ENCODE results near the gene MCCC2.
"Not testable (repeated sequence)": the region's sequence is repeated elsewhere in the genome, so short reads cannot be mapped to it uniquely, and the experiment has no call there.

MCCC2 gene

GRCh38 chr5:71597001-71597400 lies 9.9 kb downstream of the MCCC2 start:
- CTCF ChIA-PET: no interaction called here
- DNase-seq (ENCODE audit: extremely low spot score): no peak
- TF ChIP-seq FOXK2 (IDR thresholded peaks at IDR 0.05) (no peak), BHLHE40 (IDR thresholded peaks at IDR 0.05; ENCODE audit: borderline replicate concordance) (no peak), TARDBP (IDR thresholded peaks at IDR 0.05) (no peak), SP1 (IDR thresholded peaks at IDR 0.05) (no peak), L3MBTL2 (conservative IDR thresholded peaks at IDR 0.05) (no peak), FOXA1 (IDR thresholded peaks at IDR 0.05) (no peak), FOXM1 (IDR thresholded peaks at IDR 0.05; ENCODE audit: borderline replicate concordance) (no peak), SUZ12 (IDR thresholded peaks at IDR 0.05) (no peak), CTBP1 (IDR thresholded peaks at IDR 0.05; ENCODE audit: borderline replicate concordance) (no peak), NFRKB (IDR thresholded peaks at IDR 0.05) (no peak), PKNOX1 (IDR thresholded peaks at IDR 0.05) (no peak), HDGF (IDR thresholded peaks at IDR 0.05; ENCODE audit: borderline replicate concordance) (no peak), ELF4 (IDR thresholded peaks at IDR 0.05) (no peak)
- POLR2A ChIA-PET: no interaction called here

DNA sequence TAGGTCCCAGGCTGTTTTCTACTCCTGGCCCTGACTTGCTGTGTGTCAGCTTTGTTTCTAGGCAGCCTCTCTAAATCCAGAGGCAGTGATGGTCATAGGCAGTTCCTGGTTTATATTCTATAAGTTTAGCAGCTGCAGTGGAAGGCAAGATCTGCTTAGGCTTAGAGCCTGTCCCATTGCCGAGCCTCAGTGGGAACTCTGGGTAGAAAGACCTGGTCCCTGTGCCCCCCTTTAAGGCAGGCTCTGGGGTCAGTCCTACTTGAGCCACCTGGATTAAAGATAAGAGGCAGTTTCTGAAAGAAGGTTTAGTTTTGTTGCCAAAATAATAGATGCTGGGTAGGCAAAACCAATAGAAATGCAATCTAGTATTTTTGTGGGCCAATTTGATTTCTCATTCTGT lies 13.6 kb downstream of the MCCC2 start:
- POLR2A ChIA-PET: interaction anchor here (1.3 kb wide), 1 partner anchor 13 kb away, joined by 5 read pairs; the partner anchor contains the start of gene MCCC2
- DNase-seq (ENCODE audit: extremely low spot score): no peak
- TF ChIP-seq ELF4 (IDR thresholded peaks at IDR 0.05): no peak
- TF ChIP-seq TARDBP (IDR thresholded peaks at IDR 0.05): no peak
- TF ChIP-seq FOXA1 (IDR thresholded peaks at IDR 0.05): no peak
- CTCF ChIA-PET: interaction anchor here (0.5 to 1.7 kb wide), 7 partner anchors 8 to 157 kb away, joined by 3 to 7 read pairs (median 4); no protein-coding TSS in a partner anchor

- DNase-seq (ENCODE audit: extremely low spot score): peak; percentile 69
- TF ChIP-seq L3MBTL2 (conservative IDR thresholded peaks at IDR 0.05): no peak
- POLR2A ChIA-PET: interaction anchor here (1.3 kb wide), 1 partner anchor 14 kb away, joined by 5 read pairs; the partner anchor contains the start of gene MCCC2
- CTCF ChIA-PET: interaction anchor here (0.5 to 1.7 kb wide), 7 partner anchors 9 to 157 kb away, joined by 3 to 7 read pairs (median 4); no protein-coding TSS in a partner anchor
These were observed 14.3 kb downstream of the MCCC2 start for GRCh38 chr5:71601222-71602026.

DNA sequence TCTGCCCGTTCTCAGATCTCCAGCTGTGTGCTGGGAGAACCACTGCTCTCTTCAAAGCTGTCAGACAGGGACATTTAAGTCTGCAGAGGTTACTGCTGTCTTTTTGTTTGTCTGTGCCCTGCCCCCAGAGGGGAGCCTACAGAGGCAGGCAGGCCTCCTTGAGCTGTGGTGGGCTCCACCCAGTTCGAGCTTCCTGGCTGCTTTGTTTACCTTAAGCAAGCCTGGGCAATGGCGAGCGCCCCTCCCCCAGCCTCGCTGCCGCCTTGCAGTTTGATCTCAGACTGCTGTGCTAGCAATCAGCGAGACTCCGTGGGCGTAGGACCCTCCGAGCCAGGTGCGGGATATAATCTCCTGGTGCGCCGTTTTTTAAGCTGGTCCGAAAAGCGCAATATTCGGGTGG lies 22.8 kb downstream of the MCCC2 start:
- CTCF ChIA-PET; DNase-seq (ENCODE audit: extremely low spot score); POLR2A ChIA-PET: not testable (repeated sequence)

GRCh38 chr5:71615809-71616208 lies 28.7 kb downstream of the MCCC2 start:
- no peak for DNase-seq (ENCODE audit: extremely low spot score)
- TF ChIP-seq ZNF384 (IDR thresholded peaks at IDR 0.05): no peak
- TF ChIP-seq ELF4 (IDR thresholded peaks at IDR 0.05): no peak
- no peak for TF ChIP-seq L3MBTL2 (conservative IDR thresholded peaks at IDR 0.05)
- TF ChIP-seq LEF1 (IDR thresholded peaks at IDR 0.05; ENCODE audit: borderline replicate concordance): no peak
- TF ChIP-seq NFRKB (IDR thresholded peaks at IDR 0.05): no peak
- no peak for TF ChIP-seq BHLHE40 (IDR thresholded peaks at IDR 0.05; ENCODE audit: borderline replicate concordance)
- no peak for TF ChIP-seq PKNOX1 (IDR thresholded peaks at IDR 0.05)
- TF ChIP-seq SP1 (IDR thresholded peaks at IDR 0.05): no peak
- no peak for TF ChIP-seq FOXM1 (IDR thresholded peaks at IDR 0.05; ENCODE audit: borderline replicate concordance)
- no peak for TF ChIP-seq HDGF (IDR thresholded peaks at IDR 0.05; ENCODE audit: borderline replicate concordance)
- POLR2A ChIA-PET: no interaction called here
- CTCF ChIA-PET: no interaction called here

- no peak for DNase-seq (ENCODE audit: extremely low spot score)
- TF ChIP-seq NFRKB (IDR thresholded peaks at IDR 0.05): no peak
- TF ChIP-seq SUZ12 (IDR thresholded peaks at IDR 0.05): no peak
- TF ChIP-seq LEF1 (IDR thresholded peaks at IDR 0.05; ENCODE audit: borderline replicate concordance): no peak
- TF ChIP-seq ARNT (IDR thresholded peaks at IDR 0.05): no peak
- no peak for TF ChIP-seq TARDBP (IDR thresholded peaks at IDR 0.05)
- ChIA-PET POLR2A (no interaction called here), CTCF (no interaction called here)
These were observed 33.5 kb downstream of the MCCC2 start for GRCh38 chr5:71620630-71621029.

GRCh38 chr5:71621268-71621667 lies 34.1 kb downstream of the MCCC2 start:
- ChIA-PET POLR2A (no interaction called here), CTCF (no interaction called here)
- no peak for TF ChIP-seq CTBP1 (IDR thresholded peaks at IDR 0.05; ENCODE audit: borderline replicate concordance)
- no peak for TF ChIP-seq FOXA1 (IDR thresholded peaks at IDR 0.05)
- no peak for TF ChIP-seq FOXK2 (IDR thresholded peaks at IDR 0.05)
- TF ChIP-seq ELF4 (IDR thresholded peaks at IDR 0.05): no peak
- no peak for TF ChIP-seq PKNOX1 (IDR thresholded peaks at IDR 0.05)
- no peak for TF ChIP-seq HDGF (IDR thresholded peaks at IDR 0.05; ENCODE audit: borderline replicate concordance)
- TF ChIP-seq ZNF384 (IDR thresholded peaks at IDR 0.05): no peak
- no peak for TF ChIP-seq L3MBTL2 (conservative IDR thresholded peaks at IDR 0.05)
- TF ChIP-seq SUZ12 (IDR thresholded peaks at IDR 0.05): no peak
- no peak for TF ChIP-seq LEF1 (IDR thresholded peaks at IDR 0.05; ENCODE audit: borderline replicate concordance)
- TF ChIP-seq BHLHE40 (IDR thresholded peaks at IDR 0.05; ENCODE audit: borderline replicate concordance): no peak

More at GRCh38 chr5:71621268-71621667, 34.1 kb downstream of the MCCC2 start:
- DNase-seq (ENCODE audit: extremely low spot score): no peak
